Psoas muscle (tissue), 8 donors: Measurements from ENCODE around the gene ZNF385A. TPM values are rescaled to one million over a fixed set of nuclear protein-coding genes. Genes with fewer than 3 reads are reported as not detected.

Source experiments
- ATAC-seq, 4 donors: fragments of 200-7000 bp; cut with Tn5 transposase; one replicate each; pipeline ENCODE4 v1.9.1; 2020; ENCODE audit warnings: moderate library complexity in 3 of 4, mild to moderate bottlenecking in 2 of 4
- DNase-seq, 2 donors: peaks; one replicate each; pipeline ENCODE4 v3.0.0-alpha.2; 2020
- H3K27ac ChIP-seq: fragments of 200-600 bp; one replicate; pipeline ENCODE4 v1.8.0; 2022
- H3K27me3 ChIP-seq, 3 donors: fragments of 200-600 bp in 1 of 3; one replicate each; pipeline versions ENCODE4 v1.6.1 to v1.8.0; 2013 to 2022; ENCODE audit warnings: low read length in 2 of 3, mild to moderate bottlenecking in 2 of 3, moderate library complexity in 1 of 3; ENCODE audit not compliant: insufficient read depth in 3 of 3
- H3K36me3 ChIP-seq, 2 donors: fragments of 200-600 bp in 1 of 2; one replicate each; pipeline versions ENCODE4 v1.6.1 to v1.8.0; 2013 to 2022; ENCODE audit warnings: low read depth in 1 of 2, mild to moderate bottlenecking in 1 of 2, moderate library complexity in 1 of 2; ENCODE audit not compliant: insufficient read depth in 1 of 2
- H3K4me1 ChIP-seq: fragments of 200-600 bp; one replicate; pipeline ENCODE4 v1.8.0; 2022
- H3K4me3 ChIP-seq: fragments of 200-600 bp; one replicate; pipeline ENCODE4 v1.8.0; 2022; ENCODE audit warnings: mild to moderate bottlenecking
- H3K9me3 ChIP-seq: fragments of 200-600 bp; one replicate; pipeline ENCODE4 v1.8.0; 2022
- WGBS, 3 donors: extraction: QIAGEN DNeasy Blood & Tissue Kit; methylation state at CpG; one replicate each; pipeline versions ENCODE4 v1.1.6 to v1.1.7; 2013; 5-methylcytosine and 5-hydroxymethylcytosine counted together
- intact Hi-C, 2 donors: fragments of 100-400 bp; cut with DNase I; formaldehyde crosslinking; loops; one replicate each; pipeline versions ENCODE4 v1.11.0 to v1.14.2; 2022
- polyA plus RNA-seq, 3 donors: library from polyadenylated mRNA; stranded (reverse); fragments of 200-250 nt; gene quantifications; one replicate each; pipeline ENCODE4 v1.2.3, GENCODE V29; 2013
- total RNA-seq, 4 donors: library from RNA; stranded (reverse); fragmentation: NEBNext Ultra II Directional in 2 of 4; extraction: Animal tissue kit (Norgen Biotek cat#: 25700) in 2 of 4; gene quantifications; one replicate each; pipeline versions ENCODE4 v1.2.1 to v1.2.4, GENCODE V29; 2021 to 2023
- TF ChIP-seq, protein P1 (sequence below): fragments of 200-600 bp; IDR thresholded peaks from one replicate; pipeline ENCODE4 v1.8.0; 2022; ENCODE audit warnings: antibody characterized with exemption
- donor health status: healthy with polysubstance abuse.
- donor health status: DM: no; HTN: no; CAD: no; lungs with moderate emphysema.
- donor health status: Bipolar disorder and iron deficiency.
- donor health status: healthy.
- donor health status: DM: yes; HTN: yes; CAD: no.
- donor health status: DM: no; HTN: no; CAD: no.
- donor health status: DM: no; HTN: no; CAD: no.
- donor health status: DM: yes; HTN: yes; CAD: no.

Gene ZNF385A
- total and polyA plus RNA-seq, 7 donors: 4.9 to 85.8 (median 28.0) TPM

DNA sequence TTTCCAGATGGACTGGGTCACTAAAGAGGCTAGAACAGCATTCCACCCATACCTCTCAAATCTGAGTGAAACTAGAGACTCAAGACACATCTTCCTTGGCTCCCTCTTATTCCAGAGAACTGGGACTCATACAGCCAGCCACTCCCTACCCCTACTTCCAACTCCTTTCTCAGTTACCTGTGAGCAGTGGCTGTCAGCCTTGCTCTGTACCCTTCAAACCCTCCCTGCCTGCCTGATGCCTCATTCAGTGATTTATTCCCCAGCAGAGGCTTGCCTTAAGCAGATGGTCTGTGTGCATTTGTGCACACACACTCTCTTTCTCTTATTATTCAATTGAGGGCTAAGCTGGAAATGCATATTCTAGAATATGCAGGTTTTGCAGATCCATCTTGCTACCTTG is 34.9 kb downstream of the ZNF385A start:
- intact Hi-C loops: no loop called here
- TF ChIP-seq, protein P1, sequence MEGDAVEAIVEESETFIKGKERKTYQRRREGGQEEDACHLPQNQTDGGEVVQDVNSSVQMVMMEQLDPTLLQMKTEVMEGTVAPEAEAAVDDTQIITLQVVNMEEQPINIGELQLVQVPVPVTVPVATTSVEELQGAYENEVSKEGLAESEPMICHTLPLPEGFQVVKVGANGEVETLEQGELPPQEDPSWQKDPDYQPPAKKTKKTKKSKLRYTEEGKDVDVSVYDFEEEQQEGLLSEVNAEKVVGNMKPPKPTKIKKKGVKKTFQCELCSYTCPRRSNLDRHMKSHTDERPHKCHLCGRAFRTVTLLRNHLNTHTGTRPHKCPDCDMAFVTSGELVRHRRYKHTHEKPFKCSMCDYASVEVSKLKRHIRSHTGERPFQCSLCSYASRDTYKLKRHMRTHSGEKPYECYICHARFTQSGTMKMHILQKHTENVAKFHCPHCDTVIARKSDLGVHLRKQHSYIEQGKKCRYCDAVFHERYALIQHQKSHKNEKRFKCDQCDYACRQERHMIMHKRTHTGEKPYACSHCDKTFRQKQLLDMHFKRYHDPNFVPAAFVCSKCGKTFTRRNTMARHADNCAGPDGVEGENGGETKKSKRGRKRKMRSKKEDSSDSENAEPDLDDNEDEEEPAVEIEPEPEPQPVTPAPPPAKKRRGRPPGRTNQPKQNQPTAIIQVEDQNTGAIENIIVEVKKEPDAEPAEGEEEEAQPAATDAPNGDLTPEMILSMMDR: no peak
- Histone ChIP-seq H3K36me3 (peaks cover 26 to 69% of the 10 kb centered on the region in 2 donors), H3K27ac (no peak overlapping the region), H3K4me1 (peaks cover 10% of the 10 kb centered on the region), H3K9me3 (no peaks in the 10 kb centered on the region), H3K27me3 (no peaks in the 10 kb centered on the region), H3K4me3 (no peak overlapping the region)
- DNase-seq (no peak), ATAC-seq (no peak)

DNA sequence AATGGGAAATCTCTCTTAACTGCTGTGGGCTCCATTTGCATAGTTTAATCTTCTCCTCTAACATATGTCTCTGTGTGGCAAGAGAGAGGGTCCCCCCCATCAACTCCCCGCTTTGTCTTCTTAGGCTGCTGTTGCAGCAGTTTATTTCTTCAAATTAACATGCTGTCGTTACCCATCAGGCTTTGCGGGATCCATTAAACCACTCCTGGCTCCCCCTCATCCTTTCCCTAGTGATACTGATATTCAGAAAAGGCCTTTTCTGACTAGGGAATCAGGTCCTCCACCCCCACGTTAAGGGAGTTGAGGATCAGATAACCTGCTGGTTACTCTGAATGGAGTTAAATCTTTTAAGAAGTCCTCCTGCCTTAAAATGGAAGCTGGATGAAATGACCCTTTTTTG is 35.5 kb downstream of the ZNF385A start:
- Histone ChIP-seq H3K27ac (no peak overlapping the region), H3K27me3 (no peaks in the 10 kb centered on the region), H3K4me1 (peaks cover 10% of the 10 kb centered on the region), H3K4me3 (no peak overlapping the region), H3K36me3 (peaks cover 26 to 73% of the 10 kb centered on the region in 2 donors), H3K9me3 (no peaks in the 10 kb centered on the region)
- intact Hi-C loops: no loop called here
- ATAC-seq: no peak
- DNase-seq: no peak
- TF ChIP-seq, protein P1: no peak
- WGBS, 3 donors: 83 to 93% (median 87%) methylated on average over 4 of the region's 4 CpGs

DNA sequence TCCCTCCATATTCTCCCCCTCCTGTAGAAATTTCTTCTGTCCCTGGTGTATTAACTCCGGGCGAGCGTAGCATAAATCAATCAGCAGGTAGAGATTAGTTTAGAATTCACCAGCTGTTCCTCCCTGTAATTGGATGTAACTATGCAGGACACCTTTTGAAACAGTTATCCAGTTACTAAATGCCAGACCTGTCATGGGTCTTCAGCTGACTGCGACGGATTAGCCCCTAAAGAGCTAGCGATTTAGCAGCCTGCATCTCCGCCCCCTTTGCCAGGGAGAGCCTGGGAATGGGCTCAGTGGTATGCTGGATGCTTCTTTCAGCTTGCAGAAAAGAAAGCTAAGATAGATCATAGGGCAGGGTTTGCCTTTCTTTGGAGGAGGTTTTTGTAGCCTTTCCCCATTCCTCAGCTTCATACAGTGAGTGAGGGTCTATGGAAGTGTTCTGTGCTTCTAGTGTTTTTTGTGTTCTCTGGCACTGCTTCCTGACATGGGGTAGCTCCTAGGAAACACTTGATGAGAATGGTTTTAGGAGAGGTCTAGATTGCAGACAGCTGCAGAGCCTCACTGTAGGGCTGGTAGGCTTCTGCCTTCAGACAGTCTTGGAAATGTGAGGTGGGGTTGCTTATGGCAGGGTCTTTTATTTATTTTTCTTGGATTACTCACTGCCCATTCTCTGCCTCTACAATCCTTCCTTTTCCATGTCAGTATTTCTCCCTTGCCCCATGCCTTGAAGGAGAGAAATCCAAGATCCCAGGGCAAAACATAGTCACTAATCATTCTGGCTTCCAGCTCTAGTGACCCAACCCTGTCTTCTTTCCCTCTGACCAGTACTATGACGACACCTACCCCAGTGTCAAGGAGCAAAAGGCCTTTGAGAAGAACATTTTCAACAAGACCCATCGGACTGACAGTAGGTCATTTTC is 42.9 kb downstream of the ZNF385A start:
- Histone ChIP-seq H3K4me1 (peaks cover 35% of the 10 kb centered on the region), H3K27ac (no peak overlapping the region), H3K27me3 (no peaks in the 10 kb centered on the region), H3K9me3 (no peaks in the 10 kb centered on the region), H3K4me3 (no peak overlapping the region), H3K36me3 (peaks cover 8 to 53% of the 10 kb centered on the region in 2 donors)
- no peak for DNase-seq
- 38 to 49% (median 43%) methylated on average over 9 of the region's 9 CpGs for WGBS, 3 donors
- TF ChIP-seq, protein P1: no peak
- intact Hi-C loops: no loop called here
- peak; percentile 80 to 90 (median 84) for ATAC-seq

DNA sequence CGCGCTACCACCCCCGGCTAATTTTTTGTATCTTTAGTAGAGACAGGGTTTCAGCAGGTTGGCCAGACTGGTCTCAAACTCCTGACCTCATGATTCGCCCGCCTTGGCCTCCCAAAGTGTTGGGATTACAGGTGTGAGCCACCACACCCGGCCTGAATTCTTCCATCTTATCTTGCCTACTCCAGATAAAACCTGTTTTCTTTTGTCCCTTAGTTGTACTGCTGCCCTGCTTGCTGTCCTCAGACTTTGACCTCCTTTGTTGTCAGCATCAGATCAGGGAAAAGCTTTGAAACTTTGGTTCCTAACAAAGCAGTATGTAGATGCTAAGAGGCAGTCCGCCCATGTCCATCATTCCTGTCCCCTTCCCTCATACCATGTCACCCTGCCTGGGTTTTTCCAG is 43.7 kb downstream of the ZNF385A start:
- Histone ChIP-seq H3K27me3 (no peaks in the 10 kb centered on the region), H3K27ac (no peak overlapping the region), H3K9me3 (no peaks in the 10 kb centered on the region), H3K4me1 (peaks cover 36% of the 10 kb centered on the region), H3K4me3 (no peak overlapping the region), H3K36me3 (peaks cover 7 to 45% of the 10 kb centered on the region in 2 donors)
- ATAC-seq (no peak), DNase-seq (no peak)
- intact Hi-C loops: no loop called here
- 74 to 80% (median 79%) methylated on average over 7 of the region's 7 CpGs for WGBS, 3 donors
- TF ChIP-seq, protein P1: no peak
